Central memory CD4-positive, alpha-beta T cell (primary cell): ENCODE measurements around the gene ARFGAP3.

Experiments
- DNase-seq: peaks from one replicate; pipeline ENCODE4 v3.0.0; 2022

Gene ARFGAP3

GRCh38 chr22:42816336-42816735 lies 40.7 kb downstream of the ARFGAP3 start:
- DNase-seq: no peak

GRCh38 chr22:42814616-42815015 lies 42.5 kb downstream of the ARFGAP3 start:
- no peak for DNase-seq

- DNase-seq: no peak
Measured at GRCh38 chr22:42814215-42814614, 42.9 kb downstream of the ARFGAP3 start.

- no peak for DNase-seq
Measured at GRCh38 chr22:42813501-42813900, 43.6 kb downstream of the ARFGAP3 start.

GRCh38 chr22:42811459-42811858 lies 45.6 kb downstream of the ARFGAP3 start:
- no peak for DNase-seq

GRCh38 chr22:42808521-42808920 lies 48.6 kb downstream of the ARFGAP3 start:
- no peak for DNase-seq

- DNase-seq: no peak
Measured at GRCh38 chr22:42807185-42807584, 49.9 kb downstream of the ARFGAP3 start.

GRCh38 chr22:42805998-42806830 lies 50.9 kb downstream of the ARFGAP3 start:
- no peak for DNase-seq

GRCh38 chr22:42805016-42805997 lies 51.8 kb downstream of the ARFGAP3 start:
- no peak for DNase-seq

GRCh38 chr22:42803389-42803788 lies 53.7 kb downstream of the ARFGAP3 start:
- DNase-seq: no peak

- no peak for DNase-seq
Measured at GRCh38 chr22:42801252-42802080, 55.6 kb downstream of the ARFGAP3 start.

- DNase-seq: no peak
Measured at GRCh38 chr22:42800451-42801251, 56.4 kb downstream of the ARFGAP3 start.

GRCh38 chr22:42799461-42800405 lies 57.3 kb downstream of the ARFGAP3 start:
- DNase-seq: no peak

- no peak for DNase-seq
Measured at GRCh38 chr22:42799061-42799460, 58.0 kb downstream of the ARFGAP3 start.

- no peak for DNase-seq
Measured at GRCh38 chr22:42797011-42797410, 60.1 kb downstream of the ARFGAP3 start.

GRCh38 chr22:42796081-42796480 lies 61.0 kb downstream of the ARFGAP3 start:
- no peak for DNase-seq

GRCh38 chr22:42794551-42795510 lies 62.2 kb downstream of the ARFGAP3 start:
- no peak for DNase-seq

- DNase-seq: no peak
Measured at GRCh38 chr22:42793848-42794405, 63.1 kb downstream of the ARFGAP3 start.
